Mesothelial cell of epicardium (in vitro differentiated cells): ENCODE results near the gene TAOK3. TPM values are rescaled to one million over a fixed set of nuclear protein-coding genes. Genes with fewer than 3 reads are reported as not detected.

ENCODE experiments used
- DNase-seq, 2 experiments: peaks; one replicate each; pipeline ENCODE4 v3.0.0; 2021; ENCODE audit warnings: low spot score in 2 of 2; ENCODE audit not compliant: unreplicated experiment in 2 of 2
- H3K27ac Mint-ChIP-seq: 2 replicates; pipeline ENCODE4 v1.8.0; 2021; ENCODE audit warnings: mixed read lengths
- H3K27me3 Mint-ChIP-seq: 2 replicates; pipeline ENCODE4 v1.8.0; 2021; ENCODE audit warnings: low read depth, mixed read lengths
- H3K36me3 Mint-ChIP-seq: 2 replicates; pipeline ENCODE4 v1.8.0; 2021; ENCODE audit warnings: mixed read lengths
- H3K4me1 Mint-ChIP-seq: 2 replicates; pipeline ENCODE4 v1.8.0; 2021; ENCODE audit warnings: mixed read lengths
- H3K4me3 Mint-ChIP-seq: 2 replicates; pipeline ENCODE4 v1.8.0; 2021; ENCODE audit warnings: mild to moderate bottlenecking, moderate library complexity, mixed read lengths
- H3K9me3 Mint-ChIP-seq: 2 replicates; pipeline ENCODE4 v1.8.0; 2021; ENCODE audit warnings: mixed read lengths
- CTCF ChIP-seq: fragments of 200-600 bp; sonication (generic); IDR thresholded peaks from one replicate; pipeline ENCODE4 v1.5.0; 2021; ENCODE audit warnings: antibody characterized with exemption; ENCODE audit not compliant: unreplicated experiment
- total RNA-seq: library from RNA; stranded (reverse); gene quantifications from 3 replicates; pipeline ENCODE4 v1.2.1, GENCODE V29; 2021

The TAOK3 gene
- total RNA-seq, 1 donor from 2014 or later = 27.7 TPM

- H3K27me3 Mint-ChIP-seq = no peaks in the 10 kb centered on the region
- peaks cover 48% of the 10 kb centered on the region for H3K36me3 Mint-ChIP-seq
- H3K4me3 Mint-ChIP-seq = no peak overlapping the region
- no peak overlapping the region for H3K27ac Mint-ChIP-seq
- no peaks in the 10 kb centered on the region for H3K9me3 Mint-ChIP-seq
- H3K4me1 Mint-ChIP-seq = no peaks in the 10 kb centered on the region
- no peak for DNase-seq
- TF ChIP-seq CTCF = no peak
These were observed 19.1 kb upstream of the TAOK3 start for GRCh38 chr12:118391836-118392235.

GRCh38 chr12:118391424-118391823 lies 18.7 kb upstream of the TAOK3 start:
- Mint-ChIP-seq H3K27me3 (no peaks in the 10 kb centered on the region), H3K9me3 (no peaks in the 10 kb centered on the region), H3K36me3 (peaks cover 46% of the 10 kb centered on the region), H3K27ac (no peak overlapping the region), H3K4me3 (no peak overlapping the region), H3K4me1 (no peaks in the 10 kb centered on the region)
- no peak for DNase-seq
- TF ChIP-seq CTCF = no peak

GRCh38 chr12:118377884-118378470 lies 5.3 kb upstream of the TAOK3 start:
- no peaks in the 10 kb centered on the region for H3K27me3 Mint-ChIP-seq
- TF ChIP-seq CTCF = peak; percentile 100
- peaks cover 31% of the 10 kb centered on the region for H3K4me1 Mint-ChIP-seq
- DNase-seq = peak; percentile 46 to 85
- H3K27ac Mint-ChIP-seq = peak overlapping the region; percentile 77
- H3K36me3 Mint-ChIP-seq = peaks cover 10% of the 10 kb centered on the region
- no peaks in the 10 kb centered on the region for H3K9me3 Mint-ChIP-seq
- H3K4me3 Mint-ChIP-seq = peak overlapping the region; percentile 97

- no peak for TF ChIP-seq CTCF
- no peak for DNase-seq
- Mint-ChIP-seq H3K27ac (peak overlapping the region; percentile 88), H3K4me3 (peak overlapping the region; percentile 97), H3K4me1 (peaks cover 31% of the 10 kb centered on the region), H3K27me3 (peaks cover 2% of the 10 kb centered on the region), H3K9me3 (no peaks in the 10 kb centered on the region), H3K36me3 (peaks cover 10% of the 10 kb centered on the region)
These were observed 4.5 kb upstream of the TAOK3 start for GRCh38 chr12:118377021-118377883.

GRCh38 chr12:118376089-118377020 lies 3.6 kb upstream of the TAOK3 start, which contains the start of gene SUDS3:
TSS of gene SUDS3 (plus strand) at chr12:118376555. CDS start at chr12:118376692, 137 bp downstream.
- H3K4me3 Mint-ChIP-seq = peak within 1 kb of the TSS; percentile 97
- peaks cover 7% of the 10 kb centered on the region for H3K27me3 Mint-ChIP-seq
- H3K27ac Mint-ChIP-seq = peak within 1 kb of the TSS; percentile 99
- TF ChIP-seq CTCF = peak; percentile 97
- peak; percentile 82 to 96 for DNase-seq
- peaks cover 8% of the 10 kb centered on the region for H3K36me3 Mint-ChIP-seq
- H3K9me3 Mint-ChIP-seq = no peaks in the 10 kb centered on the region
- peaks cover 33% of the 10 kb centered on the region for H3K4me1 Mint-ChIP-seq
